OCI-LY1 (cell line): Measurements from ENCODE around the gene GUCY1A2.

Source experiments
- H2AFZ ChIP-seq: fragments of 200-600 bp; sonication (generic), shearing (Covaris generic); 2 replicates; pipeline ENCODE4 v1.6.0; 2014; ENCODE audit warnings: antibody characterized with exemption, mild to moderate bottlenecking, low read length
- H3F3A ChIP-seq: fragments of 200-600 bp; sonication (generic), shearing (Covaris generic); 2 replicates; pipeline ENCODE4 v1.6.0; 2014; ENCODE audit warnings: mild to moderate bottlenecking, antibody characterized with exemption, low read length, moderate library complexity; ENCODE audit not compliant: insufficient read depth
- H3K27ac ChIP-seq: fragments of 200-600 bp; sonication (generic); 2 replicates; pipeline ENCODE4 v1.5.1; 2014; ENCODE audit warnings: low read length, mixed run types, mild to moderate bottlenecking, low read depth; ENCODE audit not compliant: poor library complexity, severe bottlenecking
- H3K27me3 ChIP-seq: fragments of 200-600 bp; sonication (generic); 2 replicates; pipeline ENCODE4 v1.6.0; 2014; ENCODE audit warnings: antibody characterized with exemption, mild to moderate bottlenecking, low read length, moderate library complexity; ENCODE audit not compliant: insufficient read depth
- H3K36me3 ChIP-seq: fragments of 200-600 bp; sonication (generic); 2 replicates; pipeline ENCODE4 v1.6.1; 2014; ENCODE audit warnings: mild to moderate bottlenecking, antibody characterized with exemption, low read length, moderate library complexity, mixed read lengths; ENCODE audit not compliant: insufficient read depth
- H3K4me1 ChIP-seq: fragments of 200-600 bp; sonication (generic); 2 replicates; pipeline ENCODE4 v1.5.1; 2014; ENCODE audit warnings: mild to moderate bottlenecking, low read length, moderate library complexity; ENCODE audit not compliant: insufficient read depth, severe bottlenecking
- H3K4me2 ChIP-seq: fragments of 200-600 bp; sonication (generic), shearing (Covaris generic); 2 replicates; pipeline ENCODE4 v1.6.1; 2014; ENCODE audit warnings: low read length
- H3K4me3 ChIP-seq: fragments of 200-600 bp; sonication (generic); 2 replicates; pipeline ENCODE4 v1.5.1; 2014; ENCODE audit warnings: low read length, low read depth, mild to moderate bottlenecking, mixed read lengths; ENCODE audit not compliant: poor library complexity, severe bottlenecking
- H3K79me2 ChIP-seq: fragments of 200-600 bp; shearing (Covaris generic); 2 replicates; pipeline ENCODE4 v1.6.1; 2016; ENCODE audit warnings: mixed run types, low read length, mixed read lengths; ENCODE audit not compliant: insufficient read depth
- H3K9ac ChIP-seq: fragments of 200-600 bp; sonication (generic), shearing (Covaris generic); 2 replicates; pipeline ENCODE4 v1.6.1; 2014; ENCODE audit warnings: mild to moderate bottlenecking, low read length, mixed read lengths
- H3K9me2 ChIP-seq: fragments of 200-600 bp; sonication (generic), shearing (Covaris generic); 2 replicates; pipeline ENCODE4 v1.6.1; 2014; ENCODE audit warnings: low read depth, mild to moderate bottlenecking, low read length, mixed read lengths
- H3K9me3 ChIP-seq: fragments of 200-600 bp; shearing (Covaris generic); 2 replicates; pipeline ENCODE4 v1.6.1; 2014; ENCODE audit warnings: low read length, mixed read lengths
- H4K20me1 ChIP-seq: fragments of 200-600 bp; sonication (generic), shearing (Covaris generic); 2 replicates; pipeline ENCODE4 v1.6.0; 2016; ENCODE audit warnings: mild to moderate bottlenecking, low read length; ENCODE audit not compliant: insufficient read depth
- EZH2 ChIP-seq: fragments of 200-600 bp; sonication (generic), shearing (Covaris generic); IDR thresholded peaks from 2 replicates; pipeline ENCODE4 v1.8.0; 2017; ENCODE audit warnings: borderline replicate concordance, mixed run types, mild to moderate bottlenecking, antibody characterized with exemption, low read length, moderate library complexity, mixed read lengths
- TF ChIP-seq, protein P1 (sequence below): fragments of 200-600 bp; sonication (generic), shearing (Covaris generic); IDR thresholded peaks from 2 replicates; pipeline ENCODE4 v1.5.1; 2017; ENCODE audit warnings: mild to moderate bottlenecking, antibody characterized with exemption, low read length, moderate library complexity, mixed read lengths

The GUCY1A2 gene

DNA sequence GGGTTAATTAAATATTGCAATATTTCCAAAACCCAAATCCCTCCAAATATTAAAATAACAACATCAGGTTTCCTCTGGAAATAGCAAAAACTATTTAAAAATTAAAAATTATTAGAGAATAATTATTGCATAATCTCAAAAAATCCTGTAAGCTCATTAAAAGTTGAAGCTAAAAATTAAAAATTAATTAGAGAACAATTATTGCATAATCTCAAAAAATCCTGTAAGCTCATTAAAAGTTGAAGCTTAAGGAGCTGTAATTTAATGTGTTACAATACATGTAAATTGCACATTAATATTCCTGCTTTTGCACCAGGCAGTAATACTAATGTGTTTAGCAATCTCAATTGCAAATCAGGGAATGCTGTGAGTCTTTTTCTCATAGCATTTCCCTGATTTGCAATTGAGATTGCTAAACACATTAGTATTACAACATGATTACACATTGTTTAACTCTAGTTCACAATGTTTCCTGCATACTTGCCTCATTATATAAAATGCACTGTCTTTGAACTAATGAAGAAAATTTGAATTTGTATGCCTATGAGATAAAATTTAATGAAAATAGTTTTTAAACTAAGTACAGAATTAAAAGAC is 247.7 kb downstream of the GUCY1A2 start:
- H3K27me3 ChIP-seq, result no peaks in the 10 kb centered on the region
- no peak overlapping the region for H3K4me2 ChIP-seq
- no peak overlapping the region for H3K27ac ChIP-seq
- H3K9me3 ChIP-seq, result no peaks in the 10 kb centered on the region
- no peaks in the 10 kb centered on the region for H3K9me2 ChIP-seq
- H3F3A ChIP-seq, result no peaks in the 10 kb centered on the region
- H4K20me1 ChIP-seq, result no peaks in the 10 kb centered on the region
- no peak overlapping the region for H2AFZ ChIP-seq
- H3K9ac ChIP-seq, result no peak overlapping the region
- H3K79me2 ChIP-seq, result no peaks in the 10 kb centered on the region
- H3K4me3 ChIP-seq, result no peak overlapping the region
- no peak for TF ChIP-seq EZH2
- TF ChIP-seq, protein P1, sequence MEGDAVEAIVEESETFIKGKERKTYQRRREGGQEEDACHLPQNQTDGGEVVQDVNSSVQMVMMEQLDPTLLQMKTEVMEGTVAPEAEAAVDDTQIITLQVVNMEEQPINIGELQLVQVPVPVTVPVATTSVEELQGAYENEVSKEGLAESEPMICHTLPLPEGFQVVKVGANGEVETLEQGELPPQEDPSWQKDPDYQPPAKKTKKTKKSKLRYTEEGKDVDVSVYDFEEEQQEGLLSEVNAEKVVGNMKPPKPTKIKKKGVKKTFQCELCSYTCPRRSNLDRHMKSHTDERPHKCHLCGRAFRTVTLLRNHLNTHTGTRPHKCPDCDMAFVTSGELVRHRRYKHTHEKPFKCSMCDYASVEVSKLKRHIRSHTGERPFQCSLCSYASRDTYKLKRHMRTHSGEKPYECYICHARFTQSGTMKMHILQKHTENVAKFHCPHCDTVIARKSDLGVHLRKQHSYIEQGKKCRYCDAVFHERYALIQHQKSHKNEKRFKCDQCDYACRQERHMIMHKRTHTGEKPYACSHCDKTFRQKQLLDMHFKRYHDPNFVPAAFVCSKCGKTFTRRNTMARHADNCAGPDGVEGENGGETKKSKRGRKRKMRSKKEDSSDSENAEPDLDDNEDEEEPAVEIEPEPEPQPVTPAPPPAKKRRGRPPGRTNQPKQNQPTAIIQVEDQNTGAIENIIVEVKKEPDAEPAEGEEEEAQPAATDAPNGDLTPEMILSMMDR, result no peak
- H3K4me1 ChIP-seq, result no peaks in the 10 kb centered on the region
- H3K36me3 ChIP-seq, result no peaks in the 10 kb centered on the region

DNA sequence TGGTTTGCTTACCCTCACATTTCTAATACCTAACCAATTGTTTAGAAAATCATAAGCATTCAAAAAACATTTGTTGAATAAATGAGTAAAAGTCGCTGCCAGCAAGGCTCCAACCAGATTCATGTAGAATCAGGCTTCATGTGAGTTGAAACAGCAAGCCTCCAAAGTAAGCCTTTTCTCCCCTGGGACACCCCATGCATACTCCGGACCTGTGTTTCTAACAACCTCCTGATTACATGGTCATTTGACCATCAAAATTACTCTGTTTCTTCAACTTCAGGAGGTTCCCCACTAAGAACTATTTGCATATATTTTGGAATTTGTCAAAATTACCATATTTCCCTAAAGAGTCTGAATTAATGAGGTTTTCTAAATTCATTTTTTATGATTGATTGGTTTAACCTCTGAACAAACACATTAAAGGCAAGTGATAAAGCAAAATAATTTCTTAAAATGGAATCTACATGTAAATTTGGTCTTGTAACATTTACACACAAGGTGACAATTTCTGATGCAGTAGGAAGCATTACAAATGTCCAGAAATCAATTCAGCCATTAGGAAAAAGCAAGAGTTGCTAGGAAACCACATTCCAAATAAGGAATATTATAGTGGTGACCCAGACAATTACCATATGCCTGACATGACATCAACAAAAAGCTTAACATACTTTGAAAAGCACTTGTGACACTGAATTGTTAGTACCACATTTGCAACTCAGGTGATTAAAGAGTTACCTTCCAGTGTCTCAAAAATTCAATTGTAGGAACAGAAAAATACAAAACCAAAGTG is 252.6 kb downstream of the GUCY1A2 start:
- Histone ChIP-seq H3F3A (no peaks in the 10 kb centered on the region), H4K20me1 (no peaks in the 10 kb centered on the region), H3K79me2 (no peaks in the 10 kb centered on the region), H3K4me1 (no peaks in the 10 kb centered on the region), H3K9me3 (no peaks in the 10 kb centered on the region), H2AFZ (no peak overlapping the region), H3K36me3 (no peaks in the 10 kb centered on the region), H3K4me3 (no peak overlapping the region), H3K9ac (no peak overlapping the region), H3K27ac (no peak overlapping the region), H3K4me2 (no peak overlapping the region), H3K9me2 (no peaks in the 10 kb centered on the region), H3K27me3 (no peaks in the 10 kb centered on the region)
- TF ChIP-seq EZH2, result no peak
- TF ChIP-seq, protein P1, result no peak

DNA sequence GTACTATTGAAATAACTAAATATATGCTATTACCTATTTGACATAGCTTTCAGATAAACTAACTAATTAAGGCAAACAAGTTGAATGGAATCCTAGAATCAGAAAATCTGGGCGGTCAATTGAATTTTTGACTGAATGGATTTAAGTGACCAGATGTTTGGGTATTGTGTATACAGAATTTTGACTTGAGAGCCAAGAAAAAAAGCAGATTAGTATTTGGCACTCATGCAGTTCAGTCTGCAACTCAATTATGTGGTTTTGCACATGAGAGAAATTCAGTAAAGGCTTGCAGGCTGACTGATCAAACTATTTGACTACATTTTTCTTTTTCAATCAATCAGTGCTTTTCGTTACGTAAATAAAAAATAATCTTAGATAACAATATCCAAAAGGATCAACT is 254.8 kb downstream of the GUCY1A2 start:
- no peaks in the 10 kb centered on the region for H3K27me3 ChIP-seq
- H3K27ac ChIP-seq, result no peak overlapping the region
- H3K4me2 ChIP-seq, result no peak overlapping the region
- H3K9me3 ChIP-seq, result no peaks in the 10 kb centered on the region
- no peak for TF ChIP-seq EZH2
- TF ChIP-seq, protein P1, result no peak
- no peak overlapping the region for H2AFZ ChIP-seq
- no peak overlapping the region for H3K4me3 ChIP-seq
- no peaks in the 10 kb centered on the region for H3K36me3 ChIP-seq
- H3K9me2 ChIP-seq, result no peaks in the 10 kb centered on the region
- no peak overlapping the region for H3K9ac ChIP-seq
- H4K20me1 ChIP-seq, result no peaks in the 10 kb centered on the region
- no peaks in the 10 kb centered on the region for H3F3A ChIP-seq
- H3K79me2 ChIP-seq, result no peaks in the 10 kb centered on the region
- H3K4me1 ChIP-seq, result no peaks in the 10 kb centered on the region
